HEK293 (cell line): ENCODE data around the gene RNF126.

ENCODE experiments used
- CTCF ChIA-PET: fragments of 350-600 bp; formaldehyde crosslinking; extraction: SDS; loops from one replicate; lab custom pipeline; 2021; ENCODE audit warnings: antibody characterized with exemption; lab: Yijun Ruan, JAX
- POLR2A ChIA-PET: fragments of 300-600 bp; formaldehyde crosslinking; extraction: SDS; loops from one replicate; lab custom pipeline; 2020; ENCODE audit warnings: antibody characterized with exemption, inconsistent platforms; lab: Yijun Ruan, JAX
- H3K27ac ChIP-seq: fragments of 200-500 bp; sonication (Bioruptor generic); 2 replicates; pipeline ENCODE4 v1.5.1; 2014; ENCODE audit warnings: low read depth, low read length, control low read depth, inconsistent platforms; ENCODE audit errors: extremely low read depth
- H3K36me3 ChIP-seq, 2 experiments: fragments of 200-500 bp in 1 of 2; sonication (Bioruptor generic) in 1 of 2; 1 replicate in 1 of 2; 2 replicates in 1 of 2; pipeline ENCODE4 v1.5.1; 2014 to 2017; ENCODE audit warnings: inconsistent platforms in 2 of 2, low read length in 2 of 2; ENCODE audit not compliant: control insufficient read depth in 2 of 2, insufficient read depth in 1 of 2
- H3K4me1 ChIP-seq: fragments of 200-500 bp; sonication (Bioruptor generic); 2 replicates; pipeline ENCODE4 v1.5.1; 2014; ENCODE audit warnings: mild to moderate bottlenecking, low read length, inconsistent platforms; ENCODE audit not compliant: control insufficient read depth, insufficient read depth
- H3K4me3 ChIP-seq: 2 replicates; pipeline ENCODE4 v1.5.1; 2011; ENCODE audit warnings: low read depth, mild to moderate bottlenecking, control low read depth, low read length, moderate library complexity
- H3K9me3 ChIP-seq: fragments of 200-500 bp; sonication (Bioruptor generic); 2 replicates; pipeline ENCODE4 v1.5.1; 2014; ENCODE audit warnings: low read depth, low read length, inconsistent platforms; ENCODE audit not compliant: control insufficient read depth, insufficient read depth
- GLIS1 ChIP-seq: fragments of 450-650 bp; formaldehyde crosslinking; IDR thresholded peaks from 2 replicates; pipeline ENCODE4 v1.5.1; 2016; ENCODE audit warnings: missing biosample characterization, missing genetic modification characterization
- HOXA7 ChIP-seq: sonication (generic); formaldehyde crosslinking; IDR thresholded peaks from 2 replicates; pipeline ENCODE4 v1.8.1; 2022; ENCODE audit warnings: missing genetic modification reagents, borderline replicate concordance
- MEIS1 ChIP-seq: sonication (generic); formaldehyde crosslinking; IDR thresholded peaks from 2 replicates; pipeline ENCODE4 v1.8.1; 2022; ENCODE audit warnings: missing genetic modification reagents, mild to moderate bottlenecking, borderline replicate concordance
- PATZ1 ChIP-seq: fragments of 450-650 bp; formaldehyde crosslinking; IDR thresholded peaks from 2 replicates; pipeline ENCODE4 v1.5.1; 2016; ENCODE audit warnings: missing biosample characterization, missing genetic modification characterization
- SP2 ChIP-seq: fragments of 450-650 bp; formaldehyde crosslinking; IDR thresholded peaks from 2 replicates; pipeline ENCODE4 v1.5.1; 2016; ENCODE audit warnings: missing biosample characterization, missing genetic modification characterization
- ZBTB17 ChIP-seq: fragments of 450-650 bp; formaldehyde crosslinking; IDR thresholded peaks from 2 replicates; pipeline ENCODE4 v1.5.1; 2016; ENCODE audit warnings: missing biosample characterization, missing genetic modification characterization
- ZIC2 ChIP-seq: fragments of 450-650 bp; formaldehyde crosslinking; IDR thresholded peaks from 2 replicates; pipeline ENCODE4 v1.5.1; 2016; ENCODE audit warnings: missing biosample characterization, missing genetic modification characterization
- ZNF112 ChIP-seq: fragments of 450-650 bp; formaldehyde crosslinking; IDR thresholded peaks from 2 replicates; pipeline ENCODE4 v1.5.0; 2017; ENCODE audit warnings: missing biosample characterization, missing genetic modification characterization
- ZNF121 ChIP-seq: fragments of 450-650 bp; formaldehyde crosslinking; IDR thresholded peaks from 2 replicates; pipeline ENCODE4 v1.5.1; 2016; ENCODE audit warnings: missing biosample characterization, missing genetic modification characterization
- ZNF214 ChIP-seq: fragments of 450-650 bp; formaldehyde crosslinking; IDR thresholded peaks from 2 replicates; pipeline ENCODE4 v1.5.1; 2017; ENCODE audit warnings: missing biosample characterization, mild to moderate bottlenecking, missing genetic modification characterization, borderline replicate concordance
- ZNF449 ChIP-seq: fragments of 450-650 bp; formaldehyde crosslinking; IDR thresholded peaks from 2 replicates; pipeline ENCODE4 v1.5.1; 2017; ENCODE audit warnings: missing biosample characterization, mild to moderate bottlenecking, missing genetic modification characterization, moderate library complexity
- ZNF530 ChIP-seq: fragments of 450-650 bp; formaldehyde crosslinking; IDR thresholded peaks from 2 replicates; pipeline ENCODE4 v1.5.1; 2016; ENCODE audit warnings: low read depth, missing biosample characterization, missing genetic modification characterization
- ZNF561 ChIP-seq: fragments of 450-650 bp; IDR thresholded peaks from 2 replicates; pipeline ENCODE4 v1.5.1; 2018; ENCODE audit warnings: missing biosample characterization, missing genetic modification characterization, borderline replicate concordance
- ZNF596 ChIP-seq: fragments of 450-650 bp; IDR thresholded peaks from 2 replicates; pipeline ENCODE4 v1.5.0; 2018; ENCODE audit warnings: missing biosample characterization, mild to moderate bottlenecking, missing genetic modification characterization, moderate library complexity
- ZNF626 ChIP-seq: fragments of 450-650 bp; sonication (Bioruptor Pico); formaldehyde crosslinking; IDR thresholded peaks from 2 replicates; pipeline ENCODE4 v1.5.1; 2018; ENCODE audit warnings: missing biosample characterization, missing genetic modification characterization, inconsistent platforms
- ZNF629 ChIP-seq: fragments of 450-650 bp; formaldehyde crosslinking; IDR thresholded peaks from 2 replicates; pipeline ENCODE4 v1.5.1; 2017; ENCODE audit warnings: missing biosample characterization, missing genetic modification characterization
- ZNF639 ChIP-seq: fragments of 450-650 bp; formaldehyde crosslinking; IDR thresholded peaks from 2 replicates; pipeline ENCODE4 v1.5.1; 2016; ENCODE audit warnings: missing biosample characterization, missing genetic modification characterization
- ZNF670 ChIP-seq: fragments of 450-650 bp; formaldehyde crosslinking; IDR thresholded peaks from 2 replicates; pipeline ENCODE4 v1.5.1; 2016; ENCODE audit warnings: missing biosample characterization, missing genetic modification characterization, low read depth
- ZNF701 ChIP-seq: fragments of 450-650 bp; formaldehyde crosslinking; IDR thresholded peaks from 2 replicates; pipeline ENCODE4 v1.5.1; 2016; ENCODE audit warnings: missing biosample characterization, missing genetic modification characterization
- ZNF747 ChIP-seq: fragments of 450-650 bp; formaldehyde crosslinking; IDR thresholded peaks from 2 replicates; pipeline ENCODE4 v1.5.1; 2016; ENCODE audit warnings: missing biosample characterization, missing genetic modification characterization
- ZNF76 ChIP-seq: fragments of 450-650 bp; formaldehyde crosslinking; IDR thresholded peaks from 2 replicates; pipeline ENCODE4; 2016; ENCODE audit warnings: low read depth, missing biosample characterization, missing genetic modification characterization, borderline replicate concordance
- ZNF768 ChIP-seq: fragments of 450-650 bp; formaldehyde crosslinking; IDR thresholded peaks from 2 replicates; pipeline ENCODE4 v1.5.1; 2018; ENCODE audit warnings: missing biosample characterization, mild to moderate bottlenecking, missing genetic modification characterization
- ZNF791 ChIP-seq: fragments of 450-650 bp; formaldehyde crosslinking; IDR thresholded peaks from 2 replicates; pipeline ENCODE4 v1.5.1; 2016; ENCODE audit warnings: missing biosample characterization, missing genetic modification characterization
- TF ChIP-seq, protein P1 (sequence below): sonication (generic); formaldehyde crosslinking; IDR thresholded peaks from 2 replicates; pipeline ENCODE4 v1.8.1; 2022; ENCODE audit warnings: mild to moderate bottlenecking, moderate library complexity, missing genetic modification reagents
- TF ChIP-seq, protein P2 (sequence below): fragments of 450-650 bp; formaldehyde crosslinking; IDR thresholded peaks from 2 replicates; pipeline ENCODE4 v1.5.1; 2016; ENCODE audit warnings: missing biosample characterization, missing genetic modification characterization, borderline replicate concordance
- TF ChIP-seq, protein P3 (sequence below): fragments of 450-650 bp; formaldehyde crosslinking; IDR thresholded peaks from 2 replicates; pipeline ENCODE4 v1.5.1; 2016; ENCODE audit warnings: missing biosample characterization, missing genetic modification characterization

RNF126 gene

GRCh38 chr19:662207-662961 is 630 bp downstream of the RNF126 start (continued):
- TF ChIP-seq ZNF639 (tag by site-specific recombination), result no peak
- no peak for TF ChIP-seq ZNF768 (tag by site-specific recombination)
- no peak for TF ChIP-seq ZIC2
- TF ChIP-seq ZNF530 (tag by site-specific recombination), result no peak
- TF ChIP-seq ZNF214 (tag by site-specific recombination), result no peak
- TF ChIP-seq, all 188 proteins: peak for 13

- H3K27ac ChIP-seq, result peak overlapping the region; percentile 94
- H3K9me3 ChIP-seq, result no peaks in the 10 kb centered on the region
- H3K36me3 ChIP-seq, result peaks cover 0 to 41% of the 10 kb centered on the region in 2 experiments; a peak in 1 of 3 replicates
- H3K4me3 ChIP-seq, result peak overlapping the region; percentile 86
- peaks cover 9% of the 10 kb centered on the region for H3K4me1 ChIP-seq
- ChIA-PET POLR2A (interaction anchor here (0.5 kb wide), 1 partner anchor 1129 kb away, joined by 3 read pairs; no protein-coding TSS in a partner anchor), CTCF (interaction anchor here (0.6 kb wide), 1 partner anchor 142 kb away, joined by 3 read pairs; no protein-coding TSS in a partner anchor)
- TF ChIP-seq, protein P1, sequence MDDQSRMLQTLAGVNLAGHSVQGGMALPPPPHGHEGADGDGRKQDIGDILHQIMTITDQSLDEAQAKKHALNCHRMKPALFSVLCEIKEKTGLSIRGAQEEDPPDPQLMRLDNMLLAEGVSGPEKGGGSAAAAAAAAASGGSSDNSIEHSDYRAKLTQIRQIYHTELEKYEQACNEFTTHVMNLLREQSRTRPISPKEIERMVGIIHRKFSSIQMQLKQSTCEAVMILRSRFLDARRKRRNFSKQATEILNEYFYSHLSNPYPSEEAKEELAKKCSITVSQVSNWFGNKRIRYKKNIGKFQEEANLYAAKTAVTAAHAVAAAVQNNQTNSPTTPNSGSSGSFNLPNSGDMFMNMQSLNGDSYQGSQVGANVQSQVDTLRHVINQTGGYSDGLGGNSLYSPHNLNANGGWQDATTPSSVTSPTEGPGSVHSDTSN (CRISPR knock-in tag), result no peak
- peak; percentile 33; the same call in 1 of the 2 replicates for TF ChIP-seq SP2 (tag by site-specific recombination)
- no peak for TF ChIP-seq ZNF112
- no peak for TF ChIP-seq ZNF768 (tag by site-specific recombination)
- no peak for TF ChIP-seq MEIS1 (CRISPR knock-in tag)
- no peak for TF ChIP-seq ZNF747
- peak; percentile 26; the same call in 1 of the 2 replicates for TF ChIP-seq ZNF76
- no peak for TF ChIP-seq ZNF791 (tag by site-specific recombination)
- TF ChIP-seq ZNF449 (tag by site-specific recombination), result no peak
- no peak for TF ChIP-seq ZBTB17 (tag by site-specific recombination)
- no peak for TF ChIP-seq ZNF561 (tag by site-specific recombination)
- no peak for TF ChIP-seq HOXA7 (CRISPR knock-in tag)
- TF ChIP-seq ZNF626, result no peak
- no peak for TF ChIP-seq ZNF121 (tag by site-specific recombination)
- TF ChIP-seq GLIS1 (tag by site-specific recombination), result peak; percentile 24; the same call in 1 of the 2 replicates
- no peak for TF ChIP-seq ZNF670
- no peak for TF ChIP-seq ZNF596 (tag by site-specific recombination)
- TF ChIP-seq ZNF701 (tag by site-specific recombination), result no peak
- peak; percentile 23 for TF ChIP-seq ZIC2
- TF ChIP-seq, protein P2, sequence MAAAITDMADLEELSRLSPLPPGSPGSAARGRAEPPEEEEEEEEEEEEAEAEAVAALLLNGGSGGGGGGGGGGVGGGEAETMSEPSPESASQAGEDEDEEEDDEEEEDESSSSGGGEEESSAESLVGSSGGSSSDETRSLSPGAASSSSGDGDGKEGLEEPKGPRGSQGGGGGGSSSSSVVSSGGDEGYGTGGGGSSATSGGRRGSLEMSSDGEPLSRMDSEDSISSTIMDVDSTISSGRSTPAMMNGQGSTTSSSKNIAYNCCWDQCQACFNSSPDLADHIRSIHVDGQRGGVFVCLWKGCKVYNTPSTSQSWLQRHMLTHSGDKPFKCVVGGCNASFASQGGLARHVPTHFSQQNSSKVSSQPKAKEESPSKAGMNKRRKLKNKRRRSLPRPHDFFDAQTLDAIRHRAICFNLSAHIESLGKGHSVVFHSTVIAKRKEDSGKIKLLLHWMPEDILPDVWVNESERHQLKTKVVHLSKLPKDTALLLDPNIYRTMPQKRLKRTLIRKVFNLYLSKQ (tag by site-specific recombination), result no peak
- TF ChIP-seq PATZ1 (tag by site-specific recombination), result no peak; the same call in 1 of the 2 replicates
- TF ChIP-seq, protein P3, sequence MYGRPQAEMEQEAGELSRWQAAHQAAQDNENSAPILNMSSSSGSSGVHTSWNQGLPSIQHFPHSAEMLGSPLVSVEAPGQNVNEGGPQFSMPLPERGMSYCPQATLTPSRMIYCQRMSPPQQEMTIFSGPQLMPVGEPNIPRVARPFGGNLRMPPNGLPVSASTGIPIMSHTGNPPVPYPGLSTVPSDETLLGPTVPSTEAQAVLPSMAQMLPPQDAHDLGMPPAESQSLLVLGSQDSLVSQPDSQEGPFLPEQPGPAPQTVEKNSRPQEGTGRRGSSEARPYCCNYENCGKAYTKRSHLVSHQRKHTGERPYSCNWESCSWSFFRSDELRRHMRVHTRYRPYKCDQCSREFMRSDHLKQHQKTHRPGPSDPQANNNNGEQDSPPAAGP (tag by site-specific recombination), result no peak
- no peak for TF ChIP-seq ZNF629 (tag by site-specific recombination)
Observed at GRCh38 chr19:661427-662196, 1.4 kb downstream of the RNF126 start.
